SK-N-SH (cell line): Measurements from ENCODE around the gene TBL1X. TPM values are rescaled to one million over a fixed set of nuclear protein-coding genes. Genes with fewer than 3 reads are reported as not detected.

Experiments used
- CTCF ChIA-PET: fragments of 300-600, 350-600 bp; formaldehyde crosslinking; extraction: SDS; loops from one replicate; lab custom pipeline; 2021; lab: Yijun Ruan, JAX
- POLR2A ChIA-PET: fragments of 350-600 bp; sonication (Branson Sonifier 250); formaldehyde crosslinking; extraction: SDS; loops from one replicate; lab custom pipeline; 2020; ENCODE audit warnings: antibody characterized with exemption, inconsistent platforms; lab: Yijun Ruan, JAX
- DNase-seq: peaks from one replicate; pipeline ENCODE4 v3.0.0; 2012
- H2AFZ ChIP-seq: fragments of 200-600 bp; sonication (generic); 2 replicates; pipeline ENCODE4 v1.8.1; 2016; ENCODE audit warnings: antibody characterized with exemption, mild to moderate bottlenecking, low read depth
- H3F3A ChIP-seq: fragments of 200-600 bp; sonication (generic); replicated peaks from 2 replicates; pipeline ENCODE3; 2016; ENCODE audit warnings: antibody characterized with exemption, mild to moderate bottlenecking; ENCODE audit not compliant: insufficient read depth
- H3K27ac ChIP-seq, 2 experiments: fragments of 200-500 bp in 1 of 2; fragments of 200-600 bp in 1 of 2; sonication (Bioruptor generic) in 1 of 2; sonication (generic), shearing (Covaris generic) in 1 of 2; 2 replicates each; pipeline versions ENCODE4 v1.5.1 to v1.6.1; 2014 to 2016; ENCODE audit warnings: low read depth in 2 of 2, inconsistent platforms in 1 of 2, low read length in 1 of 2, mild to moderate bottlenecking in 1 of 2, mixed read lengths in 1 of 2
- H3K27me3 ChIP-seq: fragments of 200-600 bp; sonication (generic), shearing (Covaris generic); 2 replicates; pipeline ENCODE4 v1.6.1; 2016; ENCODE audit warnings: mixed run types; ENCODE audit not compliant: insufficient read depth
- H3K36me3 ChIP-seq, 2 experiments: fragments of 200-500 bp in 1 of 2; fragments of 200-600 bp in 1 of 2; sonication (Bioruptor generic) in 1 of 2; sonication (generic) in 1 of 2; replicated peaks in 1 of 2; 2 replicates each; pipeline versions ENCODE3 to v1.5.1; 2014 to 2016; ENCODE audit warnings: low read length in 1 of 2, mild to moderate bottlenecking in 1 of 2; ENCODE audit not compliant: insufficient read depth in 2 of 2, control insufficient read depth in 1 of 2
- H3K4me1 ChIP-seq, 2 experiments: fragments of 200-500 bp in 1 of 2; fragments of 200-600 bp in 1 of 2; sonication (Bioruptor generic) in 1 of 2; sonication (generic), shearing (Covaris generic) in 1 of 2; 2 replicates each; pipeline versions ENCODE4 v1.5.1 to v1.6.1; 2014 to 2016; ENCODE audit warnings: low read depth in 1 of 2, low read length in 1 of 2, mixed run types in 1 of 2; ENCODE audit not compliant: insufficient read depth in 2 of 2, control insufficient read depth in 1 of 2
- H3K4me2 ChIP-seq: fragments of 200-600 bp; sonication (generic), shearing (Covaris generic); 2 replicates; pipeline ENCODE4 v1.6.1; 2017; ENCODE audit warnings: mixed run types
- H3K4me3 ChIP-seq, 2 experiments: fragments of 200-500 bp in 1 of 2; fragments of 200-600 bp in 1 of 2; sonication (Bioruptor generic) in 1 of 2; sonication (generic), shearing (Covaris generic) in 1 of 2; 2 replicates each; pipeline versions ENCODE4 v1.5.1 to v1.8.1; 2014 to 2016; ENCODE audit warnings: low read depth in 2 of 2, inconsistent platforms in 1 of 2, low read length in 1 of 2, mild to moderate bottlenecking in 1 of 2, mixed read lengths in 1 of 2, moderate library complexity in 1 of 2
- H3K79me2 ChIP-seq: fragments of 200-600 bp; sonication (generic); 2 replicates; pipeline ENCODE4 v1.8.1; 2017; ENCODE audit warnings: mild to moderate bottlenecking; ENCODE audit not compliant: insufficient read depth
- H3K9ac ChIP-seq: fragments of 200-600 bp; sonication (generic); 2 replicates; pipeline ENCODE4 v1.6.1; 2017; ENCODE audit warnings: mixed run types
- H3K9me2 ChIP-seq: fragments of 200-600 bp; sonication (generic); 2 replicates; pipeline ENCODE4 v1.6.1; 2017; ENCODE audit warnings: mixed run types
- H3K9me3 ChIP-seq: fragments of 200-600 bp; sonication (generic); 2 replicates; pipeline ENCODE4 v1.6.1; 2017; ENCODE audit warnings: mixed run types, mild to moderate bottlenecking, moderate library complexity
- H4K20me1 ChIP-seq: fragments of 200-600 bp; sonication (generic); 2 replicates; pipeline ENCODE4 v1.6.1; 2017; ENCODE audit warnings: mild to moderate bottlenecking, mixed run types; ENCODE audit not compliant: insufficient read depth
- CHD2 ChIP-seq: fragments of 150-350 bp; IDR thresholded peaks from 2 replicates; pipeline ENCODE4 v1.6.1; 2018; ENCODE audit warnings: low read length; ENCODE audit not compliant: partially characterized antibody
- CTCF ChIP-seq: fragments of 200-600 bp; sonication (generic); IDR thresholded peaks from 2 replicates; pipeline ENCODE4 v1.6.1; 2017; ENCODE audit warnings: antibody characterized with exemption, mild to moderate bottlenecking, moderate library complexity
- ELF1 ChIP-seq: IDR thresholded peaks from 2 replicates; pipeline ENCODE4 v1.4.0; 2012
- EP300 ChIP-seq, 2 experiments: IDR thresholded peaks; 2 replicates each; pipeline versions ENCODE4 v1.4.0 to v1.6.1; 2012; ENCODE audit warnings: borderline replicate concordance in 1 of 2, low read depth in 1 of 2, low read length in 1 of 2
- FOSL2 ChIP-seq: IDR thresholded peaks from 2 replicates; pipeline ENCODE4 v1.4.0; 2012; ENCODE audit warnings: low read depth, mild to moderate bottlenecking, moderate library complexity, borderline replicate concordance
- FOXJ3 ChIP-seq: sonication (generic); formaldehyde crosslinking; IDR thresholded peaks from 2 replicates; pipeline ENCODE4 v1.5.1; 2020; ENCODE audit warnings: mild to moderate bottlenecking, missing genetic modification reagents
- FOXM1 ChIP-seq: IDR thresholded peaks from 2 replicates; pipeline ENCODE4 v1.4.0; 2012; ENCODE audit warnings: low read depth, mild to moderate bottlenecking
- GATA2 ChIP-seq: sonication (generic); formaldehyde crosslinking; IDR thresholded peaks from 2 replicates; pipeline ENCODE4 v1.5.0; 2020; ENCODE audit warnings: mild to moderate bottlenecking, missing genetic modification reagents
- IRF3 ChIP-seq: fragments of 150-350 bp; IDR thresholded peaks from 2 replicates; pipeline ENCODE4 v1.6.1; 2016; ENCODE audit warnings: mild to moderate bottlenecking, low read depth, low read length
- MEF2A ChIP-seq: IDR thresholded peaks from 2 replicates; pipeline ENCODE4 v1.4.0; 2012; ENCODE audit warnings: low read depth, borderline replicate concordance
- MXI1 ChIP-seq: IDR thresholded peaks from 2 replicates; pipeline ENCODE4 v1.6.1; 2012; ENCODE audit warnings: mild to moderate bottlenecking, low read depth, low read length, improper control_type of control experiment
- NFIC ChIP-seq: IDR thresholded peaks from 2 replicates; pipeline ENCODE4 v1.4.0; 2012; ENCODE audit warnings: borderline replicate concordance
- RCOR1 ChIP-seq: fragments of 150-350 bp; IDR thresholded peaks from 2 replicates; pipeline ENCODE4 v1.6.1; 2017; ENCODE audit warnings: antibody characterized with exemption, low read length
- REST ChIP-seq: IDR thresholded peaks from 2 replicates; pipeline ENCODE4 v1.6.1; 2012; ENCODE audit warnings: mild to moderate bottlenecking, low read depth, low read length, moderate library complexity
- RFX5 ChIP-seq: IDR thresholded peaks from 2 replicates; pipeline ENCODE4 v1.6.1; 2012; ENCODE audit warnings: mild to moderate bottlenecking, improper control_type of control experiment, low read length
- RXRA ChIP-seq: IDR thresholded peaks from 2 replicates; pipeline ENCODE4 v1.4.0; 2012; ENCODE audit warnings: low read depth, mild to moderate bottlenecking, borderline replicate concordance
- SIN3A ChIP-seq: IDR thresholded peaks from 2 replicates; pipeline ENCODE4 v1.6.1; 2012; ENCODE audit warnings: low read depth, mild to moderate bottlenecking, low read length, moderate library complexity, borderline replicate concordance
- USF1 ChIP-seq: IDR thresholded peaks from 2 replicates; pipeline ENCODE4 v1.4.0; 2012; ENCODE audit warnings: low read depth, borderline replicate concordance
- YY1 ChIP-seq: IDR thresholded peaks from 2 replicates; pipeline ENCODE4 v1.4.0; 2012; ENCODE audit warnings: low read depth, mild to moderate bottlenecking
- ZBTB33 ChIP-seq: IDR thresholded peaks from 2 replicates; pipeline ENCODE4 v1.4.0; 2012; ENCODE audit warnings: low read depth, borderline replicate concordance
- WGBS: methylation state at CpG from one replicate; pipeline ENCODE4 v1.1.6; 2017; ENCODE audit warnings: low lambda C conversion rate; 5-methylcytosine and 5-hydroxymethylcytosine counted together
- polyA plus RNA-seq, 3 experiments: library from polyadenylated mRNA; depleted of rRNA; stranded (reverse); fragments of >200 nt; gene quantifications; 2 replicates each; pipeline ENCODE4 v1.2.3, GENCODE V29; 2012

TBL1X gene
- polyA plus RNA-seq, 1 of the 3 experiments (the other 2 are of a cell fraction), result 10.6 TPM

GRCh38 chrX:9737363-9737762 lies 272.5 kb downstream of the TBL1X start:
- DNase-seq, result no peak
- H3F3A ChIP-seq, result no peaks in the 10 kb centered on the region
- TF ChIP-seq RCOR1, result no peak
- no peak for TF ChIP-seq FOSL2
- TF ChIP-seq ZBTB33, result no peak
- TF ChIP-seq NFIC, result no peak
- TF ChIP-seq GATA2 (CRISPR knock-in tag), result no peak
- no peak for TF ChIP-seq USF1
- no peak for TF ChIP-seq RFX5
- TF ChIP-seq MXI1, result no peak
- TF ChIP-seq CTCF, result no peak
- no peak for TF ChIP-seq ELF1
- no peak for TF ChIP-seq REST
- TF ChIP-seq IRF3, result no peak
- TF ChIP-seq YY1, result no peak
- TF ChIP-seq FOXM1, result no peak
- no peak for TF ChIP-seq FOXJ3 (CRISPR knock-in tag)
- no peak for TF ChIP-seq MEF2A
- TF ChIP-seq EP300 (IDR thresholded peaks at IDR 0.05; ENCODE audit: borderline replicate concordance in 1 of 2, low read depth in 1 of 2, low read length in 1 of 2), result no peak
- no peak for TF ChIP-seq CHD2
- TF ChIP-seq SIN3A, result no peak
- TF ChIP-seq RXRA, result no peak
- H3K4me3 ChIP-seq, result no peak overlapping the region
- no peaks in the 10 kb centered on the region for H3K4me1 ChIP-seq
- POLR2A ChIA-PET, result no interaction called here
- no peaks in the 10 kb centered on the region for H3K9me3 ChIP-seq
- no peaks in the 10 kb centered on the region for H3K9me2 ChIP-seq
- peaks cover 4% of the 10 kb centered on the region; the same call in 1 of the 2 replicates for H3K27me3 ChIP-seq
- no peak overlapping the region for H2AFZ ChIP-seq
- no peak overlapping the region for H3K9ac ChIP-seq
- no peak overlapping the region for H3K27ac ChIP-seq
- CTCF ChIA-PET, result no interaction called here
- no peak overlapping the region for H3K4me2 ChIP-seq
- no peaks in the 10 kb centered on the region for H3K79me2 ChIP-seq
- 29% methylated on average over 7 of the region's 7 CpGs for WGBS
- H3K36me3 ChIP-seq, result no peaks in the 10 kb centered on the region
- no peaks in the 10 kb centered on the region for H4K20me1 ChIP-seq
